B cell (primary cell): ENCODE results near the gene ZNF521. TPM values are rescaled to one million over a fixed set of nuclear protein-coding genes. Genes with fewer than 3 reads are reported as not detected.

Experiments used
- ATAC-seq: fragments of 200-7000 bp; cut with Tn5 transposase; one replicate; pipeline ENCODE4 v1.10.0; 2021; ENCODE audit warnings: low read depth, mild to moderate bottlenecking, moderate number of reproducible peaks, moderate library complexity
- CTCF ChIA-PET: fragments of 350-600 bp; sonication (Branson Sonifier 250); formaldehyde crosslinking; loops from one replicate; lab custom pipeline; 2021; ENCODE audit warnings: antibody characterized with exemption, inconsistent platforms; lab: Charles Lee
- POLR2A ChIA-PET: fragments of 350-600 bp; sonication (Branson Sonifier 250); formaldehyde crosslinking; loops from one replicate; lab custom pipeline; 2021; ENCODE audit warnings: antibody characterized with exemption; lab: Charles Lee
- DNase-seq: peaks from one replicate; pipeline ENCODE4 v3.0.0; 2013
- H2AFZ ChIP-seq: 2 replicates; pipeline ENCODE4 v1.6.1; 2012; ENCODE audit warnings: mild to moderate bottlenecking, low read depth, low read length; ENCODE audit not compliant: insufficient read depth, poor library complexity, severe bottlenecking
- H3K27ac ChIP-seq, 2 donors: 1 replicate in 1 of 2; 2 replicates in 1 of 2; pipeline ENCODE4 v1.5.1; 2012 to 2013; ENCODE audit warnings: low read length in 2 of 2, mild to moderate bottlenecking in 2 of 2, moderate library complexity in 1 of 2
- H3K27me3 ChIP-seq, 4 experiments: fragments of 200-600 bp in 1 of 4; sonication (generic) in 1 of 4; replicated peaks in 1 of 4; 1 replicate in 2 of 4; 2 replicates in 2 of 4; pipeline versions ENCODE4 v1.6.1 to v1.7.0; 2013 to 2016; ENCODE audit warnings: low read length in 3 of 4, mild to moderate bottlenecking in 2 of 4, mixed read lengths in 1 of 4, moderate library complexity in 1 of 4; ENCODE audit not compliant: insufficient read depth in 4 of 4, control insufficient read depth in 3 of 4; ENCODE audit errors: control extremely low read depth in 1 of 4
- H3K36me3 ChIP-seq, 2 experiments: replicated peaks in 1 of 2; 1 replicate in 1 of 2; 2 replicates in 1 of 2; pipeline versions ENCODE4 v1.6.1 to v1.7.1; 2013; ENCODE audit warnings: low read length in 1 of 2; ENCODE audit not compliant: insufficient read depth in 2 of 2, control insufficient read depth in 1 of 2; ENCODE audit errors: control extremely low read depth in 1 of 2, extremely low read depth in 1 of 2
- H3K4me1 ChIP-seq, 2 donors: fragments of 200-600 bp in 1 of 2; sonication (generic) in 1 of 2; 1 replicate in 1 of 2; 2 replicates in 1 of 2; pipeline versions ENCODE4 v1.5.1 to v1.6.1; 2013 to 2017; ENCODE audit warnings: low read length in 2 of 2; ENCODE audit not compliant: control insufficient read depth in 2 of 2, insufficient read depth in 2 of 2
- H3K4me2 ChIP-seq: replicated peaks from 2 replicates; pipeline ENCODE3; 2012; ENCODE audit warnings: mild to moderate bottlenecking, low read depth, low read length; ENCODE audit not compliant: poor library complexity, severe bottlenecking
- H3K4me3 ChIP-seq, 5 experiments: fragments of 200-600 bp in 1 of 5; sonication (generic) in 1 of 5; 1 replicate in 3 of 5; 2 replicates in 2 of 5; pipeline versions ENCODE4 v1.5.1 to v1.7.0; 2011 to 2016; ENCODE audit warnings: low read length in 4 of 5, mild to moderate bottlenecking in 4 of 5, low read depth in 2 of 5, control low read depth in 1 of 5, moderate library complexity in 1 of 5; ENCODE audit not compliant: insufficient read depth in 1 of 5; ENCODE audit errors: control extremely low read depth in 1 of 5, extremely low read depth in 1 of 5
- H3K79me2 ChIP-seq: fragments of 200-600 bp; sonication (generic); one replicate; pipeline ENCODE4 v1.6.0; 2016; ENCODE audit warnings: low read length; ENCODE audit not compliant: control insufficient read depth, insufficient read depth
- H3K9ac ChIP-seq: fragments of 200-600 bp; sonication (generic); 2 replicates; pipeline ENCODE4 v1.6.1; 2017; ENCODE audit warnings: mild to moderate bottlenecking, low read length, moderate library complexity
- H3K9me3 ChIP-seq, 3 donors: one replicate each; pipeline versions ENCODE4 v1.6.1 to v1.7.1; 2013; ENCODE audit warnings: low read length in 2 of 3; ENCODE audit not compliant: control insufficient read depth in 2 of 3, insufficient read depth in 1 of 3; ENCODE audit errors: control extremely low read depth in 1 of 3
- H4K20me1 ChIP-seq: 2 replicates; pipeline ENCODE4 v1.6.0; 2012; ENCODE audit warnings: mild to moderate bottlenecking, low read length; ENCODE audit not compliant: insufficient read depth, control insufficient read depth, poor library complexity, severe bottlenecking
- H3K27ac Mint-ChIP-seq: one replicate; pipeline ENCODE4 v1.8.0; 2021; ENCODE audit warnings: mixed read lengths
- H3K27me3 Mint-ChIP-seq: one replicate; pipeline ENCODE4 v1.8.0; 2021; ENCODE audit warnings: mixed read lengths
- H3K4me1 Mint-ChIP-seq: one replicate; pipeline ENCODE4 v1.8.0; 2021; ENCODE audit warnings: mixed read lengths
- H3K4me3 Mint-ChIP-seq: one replicate; pipeline ENCODE4 v1.8.0; 2021; ENCODE audit warnings: mixed read lengths
- H3K9me3 Mint-ChIP-seq: one replicate; pipeline ENCODE4 v1.8.0; 2022; ENCODE audit warnings: mixed read lengths; ENCODE audit not compliant: insufficient read depth
- CTCF ChIP-seq: fragments of 200-600 bp; IDR thresholded peaks from one replicate; pipeline ENCODE4 v1.8.0; 2022; ENCODE audit warnings: antibody characterized with exemption, mild to moderate bottlenecking
- EZH2 ChIP-seq: IDR thresholded peaks from 2 replicates; pipeline ENCODE4 v1.6.1; 2012; ENCODE audit warnings: borderline replicate concordance, low read depth, mild to moderate bottlenecking, moderate library complexity, low read length; ENCODE audit not compliant: insufficient read depth, poor library complexity, severe bottlenecking
- WGBS: methylation state at CpG from one replicate; pipeline ENCODE4 v1.1.5; 2013; ENCODE audit warnings: missing lambda C conversion rate; ENCODE audit not compliant: insufficient coverage; 5-methylcytosine and 5-hydroxymethylcytosine counted together
- intact Hi-C: fragments of 100-400 bp; cut with micrococcal nuclease; formaldehyde crosslinking; loops from one replicate; pipeline ENCODE4 v1.10.0; 2022
- polyA plus RNA-seq: library from polyadenylated mRNA; depleted of rRNA; stranded (reverse); fragments of >200 nt; gene quantifications from 2 replicates; pipeline ENCODE4 v1.2.3, GENCODE V29; 2012
- total RNA-seq, 2 donors: library from RNA; stranded (reverse); fragments of 120-200 nt in 1 of 2; gene quantifications; 1 replicate in 1 of 2; 2 replicates in 1 of 2; pipeline versions ENCODE4 v1.2.3 to v1.2.4, GENCODE V29; 2013 to 2022

The ZNF521 gene
- total and polyA plus RNA-seq, 2 donors (not counting 1 experiment from before 2014, with no cell fraction given) = 0.04 to 9.0 TPM

GRCh38 chr18:25308381-25308780, 43.6 kb downstream of the ZNF521 start:
- Mint-ChIP-seq H3K9me3 (no peaks in the 10 kb centered on the region), H3K4me1 (no peaks in the 10 kb centered on the region), H3K4me3 (no peak overlapping the region), H3K27ac (no peak overlapping the region), H3K27me3 (peaks cover 8% of the 10 kb centered on the region)
- no peak overlapping the region for H2AFZ ChIP-seq
- intact Hi-C loops = loop anchor here (5.0 kb wide), 1 partner anchor 524 kb away; no protein-coding TSS in a partner anchor
- no peak for DNase-seq
- no peak overlapping the region for H3K9ac ChIP-seq
- H3K9me3 ChIP-seq = no peaks in the 10 kb centered on the region
- H3K4me1 ChIP-seq = no peaks in the 10 kb centered on the region
- no peak for ATAC-seq
- TF ChIP-seq EZH2 (no peak), CTCF (no peak)
- WGBS = 63% methylated on average over 1 of the region's 3 CpGs
- no peak overlapping the region for H3K4me3 ChIP-seq
- POLR2A ChIA-PET = no interaction called here
- no peak overlapping the region for H3K27ac ChIP-seq
- CTCF ChIA-PET = no interaction called here
- no peak overlapping the region for H3K4me2 ChIP-seq
- no peaks in the 10 kb centered on the region for H3K36me3 ChIP-seq
- no peaks in the 10 kb centered on the region for H3K79me2 ChIP-seq
- H4K20me1 ChIP-seq = no peaks in the 10 kb centered on the region
- H3K27me3 ChIP-seq = no peaks in the 10 kb centered on the region

GRCh38 chr18:25307192-25307591, 44.8 kb downstream of the ZNF521 start:
- intact Hi-C loops = loop anchor here (5.0 kb wide), 1 partner anchor 525 kb away; no protein-coding TSS in a partner anchor
- no peak overlapping the region for H3K27ac Mint-ChIP-seq
- ATAC-seq (no peak), DNase-seq (no peak)
- Histone ChIP-seq H3K27me3 (no peaks in the 10 kb centered on the region), H3K4me2 (no peak overlapping the region), H3K9me3 (no peaks in the 10 kb centered on the region), H3K4me1 (no peaks in the 10 kb centered on the region), H4K20me1 (no peaks in the 10 kb centered on the region), H3K79me2 (no peaks in the 10 kb centered on the region), H3K4me3 (no peak overlapping the region), H2AFZ (no peak overlapping the region), H3K36me3 (no peaks in the 10 kb centered on the region), H3K27ac (no peak overlapping the region), H3K9ac (no peak overlapping the region)
- TF ChIP-seq EZH2 (no peak), CTCF (no peak)
- POLR2A ChIA-PET = no interaction called here
- CTCF ChIA-PET = interaction anchor here (0.9 to 1.5 kb wide), 2 partner anchors 16 to 141 kb away, joined by 3 to 4 read pairs; no protein-coding TSS in a partner anchor
- no peak overlapping the region for H3K4me3 Mint-ChIP-seq
- no peaks in the 10 kb centered on the region for H3K4me1 Mint-ChIP-seq
- no peaks in the 10 kb centered on the region for H3K9me3 Mint-ChIP-seq
- 100% methylated on average over 1 of the region's 1 CpG for WGBS
- H3K27me3 Mint-ChIP-seq = peaks cover 8% of the 10 kb centered on the region
